Uterus (tissue), 2 donors: ENCODE results near the gene SYNJ1.

Source experiments
- CTCF ChIP-seq, 4 experiments: fragments of 200-600 bp in 2 of 4; fragments of 450-650 bp in 2 of 4; sonication (generic) in 2 of 4; IDR thresholded peaks; one replicate each; pipeline ENCODE4 v1.5.1; 2016 to 2019; ENCODE audit warnings: antibody characterized with exemption in 4 of 4, mild to moderate bottlenecking in 2 of 4, moderate library complexity in 1 of 4
- POLR2A ChIP-seq, 2 donors: fragments of 450-650 bp; IDR thresholded peaks; one replicate each; pipeline ENCODE4 v1.6.1; 2016; ENCODE audit warnings: antibody characterized with exemption in 2 of 2, mild to moderate bottlenecking in 1 of 2, moderate library complexity in 1 of 2

GRCh38 chr21:32593690-32594089 lies 134.1 kb downstream of the SYNJ1 start:
- TF ChIP-seq CTCF (IDR thresholded peaks at IDR 0.05), result no peak
- TF ChIP-seq POLR2A (IDR thresholded peaks at IDR 0.05), result no peak
